T-helper 17 cell (primary cell): ENCODE data around the gene LDLRAD1. TPM values are rescaled to one million over a fixed set of nuclear protein-coding genes. Genes with fewer than 3 reads are reported as not detected.
A peak's percentile ranks its signal among the peaks of the same experiment; 100 is the strongest.

ENCODE experiments used
- ATAC-seq: fragments of 150-1000 bp; cut with Tn5 transposase; 2 replicates; pipeline ENCODE4 v1.10.0; 2021; ENCODE audit warnings: mild to moderate bottlenecking, moderate library complexity
- DNase-seq, 3 donors: peaks; one replicate each; pipeline versions ENCODE4 v3.0.0 to v3.0.0-alpha.2; 2020 to 2021
- H3K9me3 ChIP-seq: one replicate; pipeline ENCODE4 v1.7.0; 2013; ENCODE audit warnings: low read length, mild to moderate bottlenecking; ENCODE audit not compliant: control insufficient read depth, poor library complexity, severe bottlenecking
- H3K27ac Mint-ChIP-seq: one replicate; pipeline ENCODE4 v1.8.0; 2022; ENCODE audit warnings: mild to moderate bottlenecking, moderate library complexity, mixed read lengths
- H3K27me3 Mint-ChIP-seq: one replicate; pipeline ENCODE4 v1.8.0; 2022; ENCODE audit warnings: mixed read lengths
- H3K36me3 Mint-ChIP-seq: one replicate; pipeline ENCODE4 v1.8.0; 2022; ENCODE audit warnings: low read depth, mixed read lengths
- H3K4me1 Mint-ChIP-seq: one replicate; pipeline ENCODE4 v1.8.0; 2022; ENCODE audit warnings: mild to moderate bottlenecking, mixed read lengths
- H3K4me3 Mint-ChIP-seq: one replicate; pipeline ENCODE4 v1.8.0; 2022; ENCODE audit warnings: mild to moderate bottlenecking, moderate library complexity, mixed read lengths
- total RNA-seq, 4 donors: library from RNA in 2 of 4; stranded (reverse) in 2 of 4; gene quantifications; one replicate each; pipeline ENCODE4 v1.2.3 and lab custom pipeline; 2022 to 2026

Gene LDLRAD1
- total RNA-seq, 2 donors from 2014 or later: not detected

DNA sequence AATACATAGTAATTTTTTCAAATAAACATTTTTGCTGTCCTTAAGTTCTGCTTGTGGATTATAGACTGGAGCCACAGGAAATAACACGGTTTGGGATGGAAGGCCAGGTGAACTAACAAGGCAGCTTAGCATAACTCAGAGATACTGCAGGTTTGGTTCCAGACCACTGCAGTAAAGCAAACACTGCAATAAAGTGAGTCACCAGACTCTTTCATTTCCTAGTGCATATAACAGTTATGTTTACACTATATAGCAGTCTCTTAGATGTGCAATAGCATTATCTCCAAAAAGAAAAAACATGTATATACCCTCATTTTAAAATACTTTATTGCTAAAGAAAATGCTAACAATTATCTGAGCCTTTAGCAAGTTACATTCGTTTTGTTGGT lies 49.9 kb downstream of the LDLRAD1 start:
- Mint-ChIP-seq H3K4me3 (no peak overlapping the region), H3K27me3 (no peaks in the 10 kb centered on the region), H3K4me1 (peaks cover 4% of the 10 kb centered on the region), H3K27ac (no peak overlapping the region), H3K36me3 (peaks cover 18% of the 10 kb centered on the region)
- no peaks in the 10 kb centered on the region for H3K9me3 ChIP-seq
- DNase-seq (no peak), ATAC-seq (no peak)

DNA sequence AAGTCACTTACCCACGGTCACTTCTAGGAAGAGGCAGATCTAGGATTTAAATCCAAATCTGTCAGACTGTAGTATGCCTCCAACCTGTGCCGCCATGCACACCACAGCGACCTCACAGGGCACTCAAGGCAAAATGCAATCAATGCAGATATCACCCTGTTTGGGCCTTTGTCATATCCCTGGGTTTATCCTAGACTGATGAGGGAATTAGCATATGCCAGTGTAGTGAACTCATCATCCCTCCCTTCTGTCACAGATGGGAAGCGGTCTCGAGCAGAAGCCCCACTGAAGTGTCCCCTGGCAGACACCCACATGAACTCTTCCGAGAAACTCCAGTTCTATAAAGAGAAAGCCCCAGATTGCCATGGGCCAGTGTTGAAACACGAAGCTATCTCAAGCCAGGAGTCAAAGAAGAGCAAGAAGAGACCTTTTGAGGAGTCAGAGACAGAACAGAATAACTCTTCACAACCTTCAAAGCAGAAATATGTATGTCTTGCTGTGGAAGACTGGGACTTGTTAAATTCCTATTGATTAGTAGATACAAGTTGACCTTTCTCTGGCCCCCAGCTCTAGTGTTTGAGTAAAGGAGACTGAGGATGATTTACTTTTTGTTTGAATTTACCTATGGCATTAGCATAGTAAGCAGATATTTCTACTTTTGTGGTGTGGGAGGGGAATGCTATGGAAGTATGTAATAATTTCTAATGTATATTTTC lies 50.4 kb downstream of the LDLRAD1 start:
- ATAC-seq (no peak), DNase-seq (no peak)
- Mint-ChIP-seq H3K27me3 (no peaks in the 10 kb centered on the region), H3K4me3 (no peak overlapping the region), H3K27ac (no peak overlapping the region), H3K36me3 (peaks cover 13% of the 10 kb centered on the region), H3K4me1 (peaks cover 4% of the 10 kb centered on the region)
- H3K9me3 ChIP-seq: no peaks in the 10 kb centered on the region

DNA sequence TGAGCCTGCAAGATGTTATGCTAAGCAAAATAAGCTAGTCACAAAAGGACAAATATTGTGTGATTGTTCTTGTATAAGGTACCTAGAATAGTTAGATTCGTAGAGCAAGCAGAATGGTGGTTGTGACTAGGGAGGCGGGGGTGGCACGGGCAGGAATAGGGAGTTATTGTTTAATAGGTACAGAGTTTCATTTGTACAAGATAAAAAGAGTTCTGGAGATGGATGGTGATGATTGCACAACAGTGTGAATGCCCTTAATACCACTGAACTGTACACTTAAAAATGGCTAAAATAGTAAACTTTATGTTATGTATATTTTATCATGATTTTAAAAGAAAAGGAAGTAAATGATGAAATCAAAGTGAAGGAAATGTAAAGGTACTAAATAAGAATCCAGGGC lies 51.2 kb downstream of the LDLRAD1 start:
- Mint-ChIP-seq H3K27ac (no peak overlapping the region), H3K4me3 (no peak overlapping the region), H3K4me1 (peaks cover 4% of the 10 kb centered on the region)

DNA sequence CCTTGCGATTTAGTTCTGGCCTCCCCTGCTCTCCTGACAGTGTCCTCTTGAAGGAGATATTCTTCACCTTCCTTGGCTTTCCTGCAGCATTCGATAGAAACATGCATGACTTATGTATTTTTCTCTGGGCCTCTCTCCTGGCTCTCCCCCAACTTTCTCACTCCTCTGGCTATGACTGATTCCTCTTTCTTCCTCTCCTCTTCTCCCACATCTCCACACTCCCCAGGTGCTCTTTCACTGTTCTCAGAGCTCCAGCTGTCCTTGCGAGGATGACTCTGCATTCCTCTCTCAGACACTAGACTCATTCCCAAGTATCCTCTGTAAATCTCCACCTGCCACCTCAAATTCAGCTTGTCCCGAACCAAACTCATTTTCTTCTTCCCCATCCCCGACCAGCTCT lies 53.9 kb downstream of the LDLRAD1 start:
- Mint-ChIP-seq H3K27me3 (no peaks in the 10 kb centered on the region), H3K27ac (peak overlapping the region; percentile 83), H3K4me1 (peaks cover 4% of the 10 kb centered on the region), H3K4me3 (no peak overlapping the region), H3K36me3 (peaks cover 13% of the 10 kb centered on the region)
- DNase-seq (no peak), ATAC-seq (no peak)
- no peaks in the 10 kb centered on the region for H3K9me3 ChIP-seq

More for the DNA sequence above, 51.2 kb downstream of the LDLRAD1 start:
- Mint-ChIP-seq H3K36me3 (peaks cover 13% of the 10 kb centered on the region), H3K27me3 (no peaks in the 10 kb centered on the region)
- H3K9me3 ChIP-seq: no peaks in the 10 kb centered on the region
- DNase-seq: no peak
- ATAC-seq: no peak

DNA sequence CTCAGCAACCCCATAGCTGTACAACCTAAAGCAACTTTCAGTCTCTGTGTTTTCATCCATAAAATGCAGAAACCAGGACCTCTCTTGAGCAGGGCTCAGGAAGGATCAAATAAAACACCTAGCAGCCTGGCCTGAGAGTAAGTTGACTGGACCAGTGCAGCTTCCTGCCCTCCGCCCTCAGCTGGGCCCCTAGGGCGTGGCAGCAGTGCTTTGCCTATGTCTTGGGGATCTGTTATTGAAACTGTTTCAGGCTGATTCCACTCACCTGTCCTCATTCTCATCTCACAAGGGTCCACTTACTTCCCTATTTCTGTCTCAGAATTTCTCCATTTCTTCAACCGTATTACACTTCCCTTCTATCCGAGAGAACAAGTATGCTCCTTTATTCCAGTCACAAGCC lies 54.5 kb downstream of the LDLRAD1 start:
- H3K27ac Mint-ChIP-seq: no peak overlapping the region
- DNase-seq (no peak), ATAC-seq (no peak)
- H3K9me3 ChIP-seq: no peaks in the 10 kb centered on the region
- H3K36me3 Mint-ChIP-seq: peaks cover 13% of the 10 kb centered on the region
- peaks cover 4% of the 10 kb centered on the region for H3K4me1 Mint-ChIP-seq
- H3K27me3 Mint-ChIP-seq: no peaks in the 10 kb centered on the region
- H3K4me3 Mint-ChIP-seq: no peak overlapping the region

DNA sequence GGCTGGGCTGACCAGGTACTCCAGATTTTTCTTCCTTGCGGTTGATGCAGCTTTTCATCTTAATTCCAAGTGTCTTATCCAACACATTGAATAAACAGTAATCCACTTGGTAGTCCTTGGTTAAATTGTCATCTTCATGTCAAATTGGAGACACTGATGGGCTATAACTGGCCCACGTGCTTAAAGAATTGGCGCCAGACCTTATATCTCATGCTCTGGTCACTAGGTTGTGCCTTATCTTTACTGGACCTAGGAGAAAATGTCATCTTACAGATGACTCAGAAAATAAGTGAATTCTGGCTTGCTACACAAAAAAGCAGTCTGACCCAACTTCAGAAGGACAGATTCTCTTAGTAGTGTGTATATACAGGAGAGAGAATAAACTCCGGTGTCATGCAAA lies 55.6 kb downstream of the LDLRAD1 start:
- peaks cover 9% of the 10 kb centered on the region for H3K36me3 Mint-ChIP-seq
- peaks cover 4% of the 10 kb centered on the region for H3K4me1 Mint-ChIP-seq
- no peak overlapping the region for H3K4me3 Mint-ChIP-seq
- no peak overlapping the region for H3K27ac Mint-ChIP-seq
- no peaks in the 10 kb centered on the region for H3K27me3 Mint-ChIP-seq
- no peak for ATAC-seq
- no peak for DNase-seq
- H3K9me3 ChIP-seq: no peaks in the 10 kb centered on the region

DNA sequence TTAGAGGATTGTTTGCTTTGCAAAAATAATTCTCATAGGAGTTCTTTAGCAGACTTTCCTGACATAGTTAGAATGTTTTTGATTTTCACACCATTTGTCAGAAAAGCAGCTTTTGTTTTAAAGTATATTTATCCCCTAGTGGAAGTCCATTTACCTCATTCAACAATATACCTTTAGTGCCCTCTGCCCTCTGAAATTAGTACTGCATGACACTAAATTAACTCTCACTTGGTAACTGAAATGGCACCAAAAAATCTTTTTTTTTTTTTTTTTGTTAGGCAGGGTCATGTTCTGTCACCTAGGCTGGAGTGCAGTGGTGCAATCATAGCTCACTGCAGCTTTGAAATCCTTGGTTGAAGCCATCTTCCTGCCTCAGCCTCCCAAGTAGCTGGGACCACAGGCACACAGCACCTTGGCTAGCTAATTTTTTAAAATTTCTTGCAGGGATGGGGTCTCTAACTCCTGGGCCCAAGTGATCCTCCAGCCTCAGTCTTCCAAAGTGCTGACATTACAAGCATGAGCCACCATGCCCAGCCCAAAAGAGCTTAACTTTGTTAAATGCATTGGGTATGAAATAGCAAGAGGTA lies 58.2 kb downstream of the LDLRAD1 start:
- DNase-seq: peak in 1 of 3 donors; percentile 13
- H3K4me3 Mint-ChIP-seq: no peak overlapping the region
- H3K27ac Mint-ChIP-seq: no peak overlapping the region
- peak; percentile 80 for ATAC-seq
- no peaks in the 10 kb centered on the region for H3K9me3 ChIP-seq
- H3K4me1 Mint-ChIP-seq: peaks cover 7% of the 10 kb centered on the region
- H3K36me3 Mint-ChIP-seq: peaks cover 7% of the 10 kb centered on the region
- no peaks in the 10 kb centered on the region for H3K27me3 Mint-ChIP-seq

Other genes starting within 250 kb of the LDLRAD1 start
- 1 to 10 TPM; 5.4 to 6.3 TPM for gene NDC1, start 179.9 kb downstream of the LDLRAD1 start, total RNA-seq
- gene YIPF1, start 128.4 kb downstream of the LDLRAD1 start, total RNA-seq: 10 to 100 TPM in 1 of 2 donors, 1 to 10 TPM in 1; 8.8 to 10.3 TPM
- gene DIO1, start 124.0 kb downstream of the LDLRAD1 start, total RNA-seq: not detected
- gene IFT25, start 72.5 kb downstream of the LDLRAD1 start, total RNA-seq: 10 to 100 TPM; 17.3 to 23.7 TPM
- gene LRRC42, start 71.8 kb downstream of the LDLRAD1 start, total RNA-seq: 1 to 10 TPM; 5.8 to 7.4 TPM
- 100 to 1,000 TPM; 145 to 160 TPM for gene TMEM59, start 35.0 kb upstream of the LDLRAD1 start, total RNA-seq
- 1 to 10 TPM; 4.5 to 4.7 TPM for gene TCEANC2, start 35.4 kb upstream of the LDLRAD1 start, total RNA-seq
- not detected for gene CDCP2, start 134.8 kb upstream of the LDLRAD1 start, total RNA-seq
- 1 to 10 TPM; 2.9 to 4.6 TPM for gene CYB5RL, start 181.8 kb upstream of the LDLRAD1 start, total RNA-seq
- gene MRPL37, start 182.0 kb upstream of the LDLRAD1 start, total RNA-seq: 10 to 100 TPM; 25.7 to 29.8 TPM